Measurements from ENCODE around the gene GDI1. TPM values are rescaled to one million over a fixed set of nuclear protein-coding genes. Genes with fewer than 3 reads are reported as not detected.

GDI1 gene
- total and polyA plus RNA-seq, 2 of the 8 experiments (the other 6 are each of a cell fraction or from before 2014, with no cell fraction given) = 83.1 to 136 TPM

DNA sequence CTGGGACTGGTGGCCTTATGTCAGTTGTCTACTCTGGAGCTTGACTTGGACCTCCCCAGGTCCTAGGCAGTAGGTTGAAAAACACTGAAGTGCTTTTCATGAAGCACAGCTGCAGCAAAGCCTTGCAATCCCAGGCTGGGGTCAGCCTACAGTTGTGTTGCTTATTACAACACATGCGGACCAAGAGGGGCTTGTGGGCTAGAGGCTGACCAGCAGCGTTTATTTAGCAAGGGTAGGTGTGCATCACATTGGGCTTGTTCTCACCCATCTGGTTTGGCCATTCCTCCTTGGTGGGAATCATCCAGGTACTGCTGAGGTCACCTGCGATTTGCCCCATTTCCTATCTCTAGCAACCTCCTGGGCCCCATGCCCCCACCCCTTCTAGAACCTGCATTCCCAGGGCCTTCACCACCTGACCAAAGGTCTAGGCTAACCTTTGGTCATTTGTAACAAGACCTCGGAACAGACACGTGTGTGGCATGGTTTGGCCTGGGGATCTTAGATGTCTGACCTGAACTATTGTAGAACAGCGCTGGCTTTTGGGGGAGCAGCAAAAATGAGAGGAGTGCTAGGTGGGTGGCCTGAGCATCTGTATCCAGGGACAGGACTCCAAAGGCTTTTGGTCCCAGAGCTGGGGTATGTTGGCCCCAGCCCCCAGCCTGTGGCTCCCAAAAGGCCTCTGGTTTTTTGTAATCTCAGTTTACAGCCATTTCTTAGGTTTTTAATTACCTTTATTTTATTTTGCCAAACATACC lies 35.7 kb upstream of the GDI1 start (continued):
- TF ChIP-seq, protein P1, sequence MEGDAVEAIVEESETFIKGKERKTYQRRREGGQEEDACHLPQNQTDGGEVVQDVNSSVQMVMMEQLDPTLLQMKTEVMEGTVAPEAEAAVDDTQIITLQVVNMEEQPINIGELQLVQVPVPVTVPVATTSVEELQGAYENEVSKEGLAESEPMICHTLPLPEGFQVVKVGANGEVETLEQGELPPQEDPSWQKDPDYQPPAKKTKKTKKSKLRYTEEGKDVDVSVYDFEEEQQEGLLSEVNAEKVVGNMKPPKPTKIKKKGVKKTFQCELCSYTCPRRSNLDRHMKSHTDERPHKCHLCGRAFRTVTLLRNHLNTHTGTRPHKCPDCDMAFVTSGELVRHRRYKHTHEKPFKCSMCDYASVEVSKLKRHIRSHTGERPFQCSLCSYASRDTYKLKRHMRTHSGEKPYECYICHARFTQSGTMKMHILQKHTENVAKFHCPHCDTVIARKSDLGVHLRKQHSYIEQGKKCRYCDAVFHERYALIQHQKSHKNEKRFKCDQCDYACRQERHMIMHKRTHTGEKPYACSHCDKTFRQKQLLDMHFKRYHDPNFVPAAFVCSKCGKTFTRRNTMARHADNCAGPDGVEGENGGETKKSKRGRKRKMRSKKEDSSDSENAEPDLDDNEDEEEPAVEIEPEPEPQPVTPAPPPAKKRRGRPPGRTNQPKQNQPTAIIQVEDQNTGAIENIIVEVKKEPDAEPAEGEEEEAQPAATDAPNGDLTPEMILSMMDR (IDR thresholded peaks at IDR 0.05; ENCODE audit: control extremely low read depth in 1 of 3, insufficient read depth in 1 of 3, low read depth in 1 of 3, low read length in 3 of 3) = no peak
- TF ChIP-seq TAF7 (optimal IDR thresholded peaks at IDR 0.05; ENCODE audit: borderline replicate concordance, low read depth, low read length) (peak; percentile 55), EP300 (IDR thresholded peaks at IDR 0.05; ENCODE audit: borderline replicate concordance in 1 of 2, low read depth in 2 of 2, low read length in 2 of 2) (no peak), RXRA (IDR thresholded peaks at IDR 0.05; ENCODE audit: insufficient read depth, low read depth, low read length) (no peak), SP4 (IDR thresholded peaks at IDR 0.05; ENCODE audit: low read length) (no peak)

Measured in H1 (cell line).